H1 (cell line): Measurements from ENCODE around the gene POLR3A. TPM values are rescaled to one million over a fixed set of nuclear protein-coding genes. Genes with fewer than 3 reads are reported as not detected.

Source experiments
- CTBP2 ChIP-seq: IDR thresholded peaks from 2 replicates; pipeline ENCODE4 v1.7.0; 2011; ENCODE audit warnings: borderline replicate concordance, mild to moderate bottlenecking, moderate library complexity, mixed read lengths, low read length; ENCODE audit not compliant: insufficient read depth, insufficient read length
- JUN ChIP-seq: IDR thresholded peaks from 2 replicates; pipeline ENCODE4 v1.6.1; 2011; ENCODE audit warnings: low read depth, mild to moderate bottlenecking, improper control_type of control experiment, low read length
- RFX5 ChIP-seq: IDR thresholded peaks from 2 replicates; pipeline ENCODE4 v1.6.1; 2011; ENCODE audit warnings: low read depth, low read length, improper control_type of control experiment, borderline replicate concordance
- polyA plus RNA-seq, 7 experiments: library from polyadenylated mRNA; depleted of rRNA in 3 of 7; stranded (reverse) in 5 of 7; unstranded in 2 of 7; fragments of >200 nt in 5 of 7; fragments of 200-250 nt in 2 of 7; gene quantifications; 1 replicate in 5 of 7; 2 replicates in 1 of 7; 4 replicates in 1 of 7; pipeline versions ENCODE4 v1.2.1 to v1.2.3, GENCODE V29; 2011 to 2013; ENCODE audit warnings: missing spikeins in 2 of 7, mixed read lengths in 2 of 7
- total RNA-seq: library from RNA; stranded (reverse); fragmentation: NEBNext Ultra II Directional; extraction: Animal tissue kit (Norgen Biotek cat#: 25700); gene quantifications from 2 replicates; pipeline ENCODE4 v1.2.1, GENCODE V29; 2021

POLR3A gene
- total and polyA plus RNA-seq, 2 of the 8 experiments (the other 6 are each of a cell fraction or from before 2014, with no cell fraction given), result 11.3 to 38.6 TPM

DNA sequence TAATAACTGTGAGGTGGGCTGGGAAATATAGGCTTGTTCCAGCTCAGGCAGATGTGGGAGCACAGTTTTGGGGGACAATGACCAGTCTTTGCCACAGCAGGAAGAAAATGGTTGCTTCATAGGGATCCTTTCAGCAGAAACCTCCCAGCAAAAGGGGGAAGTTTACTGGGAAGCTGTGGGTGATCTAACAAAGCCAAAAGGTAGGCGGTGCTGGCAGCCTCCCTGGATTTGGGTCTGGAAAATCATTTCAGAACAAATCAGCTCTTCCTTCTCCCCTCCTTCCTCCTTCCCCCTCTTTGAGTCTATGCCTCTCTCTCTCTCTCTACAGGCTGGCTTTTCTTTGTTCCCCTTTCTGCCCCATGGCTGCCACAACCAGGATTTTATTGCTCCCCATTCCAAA, 20.5 kb upstream of the POLR3A start (continued):
- TF ChIP-seq JUN (no peak), CTBP2 (no peak), RFX5 (no peak)
